ENCODE data around the gene GPC1. TPM values are rescaled to one million over a fixed set of nuclear protein-coding genes. Genes with fewer than 3 reads are reported as not detected.

GPC1 gene
- total and polyA plus RNA-seq, 2 of the 13 experiments (the other 11 are each of a cell fraction or from before 2014, with no cell fraction given): 4.0 to 5.5 TPM

- TF ChIP-seq JARID2 (CRISPR knock-in tag; IDR thresholded peaks at IDR 0.05; ENCODE audit: insufficient replicate concordance) (no peak), ZNF280B (CRISPR knock-in tag; IDR thresholded peaks at IDR 0.05; ENCODE audit: borderline replicate concordance) (no peak), WIZ (CRISPR knock-in tag; IDR thresholded peaks at IDR 0.05) (no peak), HIC2 (CRISPR knock-in tag; IDR thresholded peaks at IDR 0.05; ENCODE audit: low read depth) (no peak), ATF3 (CRISPR knock-in tag; IDR thresholded peaks at IDR 0.05) (no peak), ZBTB26 (CRISPR knock-in tag; IDR thresholded peaks at IDR 0.05; ENCODE audit: borderline replicate concordance) (no peak), RBFOX2 (IDR thresholded peaks at IDR 0.05; ENCODE audit: low read depth, low read length) (no peak)
These were observed 18.6 kb upstream of the GPC1 start (continued) for GRCh38 chr2:240416821-240417220.

GRCh38 chr2:240418311-240418710, 17.2 kb upstream of the GPC1 start:
- DNase-seq (ENCODE audit: low spot score) (no peak), ATAC-seq (no peak), FAIRE-seq (no peak)
- in situ Hi-C loops (cut with HindIII; ENCODE audit: extremely low pct_ligation_motif_present, low pct_unique_long_range_greater_than_20kb) (no loop called here), intact Hi-C loops (cut with micrococcal nuclease; ENCODE audit: unreplicated experiment) (loop anchor here (5.0 kb wide), 1 partner anchor 106 kb away; no protein-coding TSS in a partner anchor)
- Histone ChIP-seq H3K9me3 (ENCODE audit: low read length) (peaks cover 35% of the 10 kb centered on the region), H3K4me3 (replicated peaks in 1 of 3; ENCODE audit: insufficient read depth in 1 of 3, low read depth in 2 of 3, low read length in 3 of 3) (no peak overlapping the region), H4K20me1 (ENCODE audit: insufficient read depth, low read length) (no peaks in the 10 kb centered on the region), H3K4me2 (ENCODE audit: low read depth, low read length) (no peak overlapping the region), H3K79me2 (ENCODE audit: insufficient read depth, low read length) (no peaks in the 10 kb centered on the region), H3K27me3 (ENCODE audit: control insufficient read depth in 1 of 2, insufficient read depth in 2 of 2, low read length in 2 of 2) (peaks cover 5 to 23% of the 10 kb centered on the region in 2 experiments; a peak in 4 of 5 replicates), H3K36me3 (replicated peaks in 1 of 2; ENCODE audit: control insufficient read depth in 1 of 2, insufficient read depth in 2 of 2, low read length in 2 of 2) (no peaks in the 10 kb centered on the region), H3K27ac (ENCODE audit: extremely low read length, insufficient read depth, low read length) (no peak overlapping the region), H3K9ac (ENCODE audit: insufficient read depth, low read depth, low read length) (no peak overlapping the region), H2AFZ (ENCODE audit: low read length) (no peak overlapping the region), H3K4me1 (ENCODE audit: insufficient read depth, low read length) (no peaks in the 10 kb centered on the region)
- 0% methylated on average over 1 of the region's 1 CpG for WGBS (ENCODE audit: low lambda C conversion rate)
- no TSS peak for BruUV-seq (replicated peaks)
- TF ChIP-seq SRSF1 (optimal IDR thresholded peaks at IDR 0.05; ENCODE audit: low read depth, low read length) (no peak), MAFK (conservative IDR thresholded peaks at IDR 0.05 in 1 of 2, IDR thresholded peaks at IDR 0.05 in 1 of 2; ENCODE audit: low read length in 2 of 2) (peak in 1 of 2 experiments; percentile 39; a peak in 2 of 4 replicates), NR3C1 (CRISPR knock-in tag; IDR thresholded peaks at IDR 0.05) (no peak), NFE2L2 (IDR thresholded peaks at IDR 0.05; ENCODE audit: low read length) (peak; percentile 27; the same call in 1 of the 2 replicates)
- ChIA-PET POLR2A (no interaction called here), CTCF (ENCODE audit: low intra/inter-chr PET ratio, low total read pairs) (no interaction called here)
